Stimulated activated CD4-positive, alpha-beta T cell treated with anti-CD3 and anti-CD28 coated beads, Interleukin-15, amount 100 ng/mL, for 1 hour (primary cell): ENCODE results near the gene PLPPR4.

ENCODE experiments used
- DNase-seq, 2 donors: peaks; one replicate each; pipeline ENCODE4 v3.0.0-alpha.2; 2020; ENCODE audit warnings: low read depth in 1 of 2, low spot score in 1 of 2

The PLPPR4 gene

GRCh38 chr1:99347041-99347684 lies 82.9 kb downstream of the PLPPR4 start:
- DNase-seq: no peak

- no peak for DNase-seq
Observed at GRCh38 chr1:99348397-99349132, 84.3 kb downstream of the PLPPR4 start.

DNA sequence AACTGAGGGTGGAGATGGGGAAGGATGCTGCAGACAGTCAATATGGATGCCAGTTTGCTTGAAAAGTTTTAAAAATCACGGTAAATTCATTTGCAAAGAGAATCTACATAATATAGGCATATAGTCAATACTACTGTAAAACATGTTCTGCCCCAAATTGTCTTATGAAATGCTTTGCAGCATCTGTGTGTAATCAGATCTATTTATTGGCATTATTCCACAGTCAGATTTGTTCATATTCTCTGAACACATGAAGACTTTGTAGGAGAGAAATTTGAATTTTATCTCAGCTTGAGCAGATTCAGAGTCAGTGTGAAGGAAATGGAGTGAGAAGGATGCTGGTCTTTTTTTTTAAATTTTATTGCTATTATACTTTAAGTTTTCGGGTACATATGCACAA lies 88.5 kb downstream of the PLPPR4 start:
- DNase-seq: no peak

GRCh38 chr1:99358770-99359169 lies 94.5 kb downstream of the PLPPR4 start:
- no peak for DNase-seq
